ENCODE data around the gene CDC14A.

GRCh38 chr1:100567062-100567461 is 214.8 kb downstream of the CDC14A start:
- no peak for TF ChIP-seq CTCF (IDR thresholded peaks at IDR 0.05)
- TF ChIP-seq EP300 (IDR thresholded peaks at IDR 0.05): no peak
- TF ChIP-seq POLR2A (IDR thresholded peaks at IDR 0.05; ENCODE audit: low read depth): no peak
